GM12878 (cell line): ENCODE results near the gene SNX22. TPM values are rescaled to one million over a fixed set of nuclear protein-coding genes. Genes with fewer than 3 reads are reported as not detected.

ENCODE experiments used
- KAT2A ChIP-seq: conservative IDR thresholded peaks from 2 replicates; pipeline ENCODE4 v1.6.1; 2011; ENCODE audit warnings: low read depth, low read length; ENCODE audit not compliant: control insufficient read depth
- MTA2 ChIP-seq: fragments of 450-650 bp; IDR thresholded peaks from 2 replicates; pipeline ENCODE4 v1.6.1; 2016; ENCODE audit warnings: low read depth, mild to moderate bottlenecking, moderate library complexity
- NR2C1 ChIP-seq: fragments of 450-650 bp; IDR thresholded peaks from 2 replicates; pipeline ENCODE4 v1.6.1; 2017; ENCODE audit warnings: antibody characterized with exemption, mild to moderate bottlenecking, moderate library complexity
- SMAD1 ChIP-seq: fragments of 450-650 bp; IDR thresholded peaks from 2 replicates; pipeline ENCODE4 v1.6.1; 2018; ENCODE audit warnings: mild to moderate bottlenecking, low read depth; ENCODE audit not compliant: partially characterized antibody
- TCF12 ChIP-seq: IDR thresholded peaks from 2 replicates; pipeline ENCODE4 v1.6.1; 2011; ENCODE audit warnings: low read depth, mild to moderate bottlenecking, low read length
- ZSCAN29 ChIP-seq: fragments of 450-650 bp; IDR thresholded peaks from 2 replicates; pipeline ENCODE4 v1.6.1; 2017; ENCODE audit warnings: mild to moderate bottlenecking, moderate library complexity
- polyA plus RNA-seq, 11 experiments: library from polyadenylated mRNA; depleted of rRNA in 4 of 11; unstranded in 6 of 11; stranded (reverse) in 5 of 11; fragments of >200 nt; fragmentation: Nextera tagmentation in 4 of 11; fragmentation: Illumina TruSeq in 1 of 11; extraction: Ambion mirVana in 4 of 11; extraction: Trizol in 1 of 11; gene quantifications; 1 replicate in 1 of 11; 2 replicates in 10 of 11; pipeline versions ENCODE4 v1.2.1 to v1.2.3, GENCODE V29; 2011 to 2016; ENCODE audit warnings: inconsistent platforms in 2 of 11, missing spikeins in 2 of 11, low read depth in 1 of 11
- total RNA-seq, 4 experiments: library from RNA; depleted of rRNA in 3 of 4; stranded (reverse); fragments of >200 nt in 3 of 4; fragmentation: Illumina TruSeq in 1 of 4; extraction: Trizol in 1 of 4; gene quantifications; 2 replicates each; pipeline versions ENCODE4 v1.2.1 to v1.2.3, GENCODE V29; 2013 to 2021
- TF ChIP-seq, protein P1 (sequence below): IDR thresholded peaks from 2 replicates; pipeline ENCODE4 v1.6.1; 2012; ENCODE audit warnings: low read length, inconsistent platforms
- TF ChIP-seq, protein P2 (sequence below): fragments of 450-650 bp; conservative IDR thresholded peaks from 2 replicates; pipeline ENCODE4 v1.6.1; 2017; ENCODE audit warnings: mild to moderate bottlenecking, moderate library complexity

Gene SNX22
- total and polyA plus RNA-seq, 10 of the 15 experiments (the other 5 are each of a cell fraction or from before 2014, with no cell fraction given) = 4.4 to 29.0 (median 8.7) TPM

DNA sequence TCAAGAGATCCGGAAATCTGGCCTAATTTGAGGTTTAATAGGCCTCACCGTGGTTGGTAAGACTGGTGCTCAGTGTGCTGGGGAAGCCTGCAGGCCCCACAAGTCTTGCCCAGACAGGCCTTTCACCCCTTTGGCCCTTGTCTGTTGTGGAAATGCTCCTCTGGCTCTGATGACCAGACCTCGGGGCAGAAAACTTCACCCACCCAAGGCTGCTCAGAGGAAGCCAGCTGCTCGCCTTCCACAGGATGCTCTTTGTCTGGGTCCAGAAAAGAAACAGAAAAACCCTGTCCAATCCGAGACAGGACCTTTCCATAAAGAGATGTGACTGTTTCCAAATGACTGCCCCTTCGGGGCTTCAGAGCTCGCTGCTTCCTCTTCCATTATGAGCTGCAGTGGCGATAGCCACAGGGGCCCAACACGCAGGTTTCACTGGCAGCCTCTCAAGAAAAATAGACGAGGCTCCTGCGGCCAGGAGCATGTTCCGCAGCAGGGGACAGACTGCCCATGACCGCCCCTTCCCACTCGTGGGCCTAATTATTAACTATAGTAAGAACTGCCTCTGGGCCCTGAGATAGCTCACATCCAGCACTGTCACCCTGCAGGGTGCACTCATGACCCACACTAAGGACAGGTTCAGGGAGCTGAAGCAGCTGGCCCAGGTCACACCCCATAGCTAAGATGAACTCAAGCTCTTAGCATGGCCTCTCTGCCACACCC, 6.8 kb upstream of the SNX22 start (continued):
- TF ChIP-seq, protein P1, sequence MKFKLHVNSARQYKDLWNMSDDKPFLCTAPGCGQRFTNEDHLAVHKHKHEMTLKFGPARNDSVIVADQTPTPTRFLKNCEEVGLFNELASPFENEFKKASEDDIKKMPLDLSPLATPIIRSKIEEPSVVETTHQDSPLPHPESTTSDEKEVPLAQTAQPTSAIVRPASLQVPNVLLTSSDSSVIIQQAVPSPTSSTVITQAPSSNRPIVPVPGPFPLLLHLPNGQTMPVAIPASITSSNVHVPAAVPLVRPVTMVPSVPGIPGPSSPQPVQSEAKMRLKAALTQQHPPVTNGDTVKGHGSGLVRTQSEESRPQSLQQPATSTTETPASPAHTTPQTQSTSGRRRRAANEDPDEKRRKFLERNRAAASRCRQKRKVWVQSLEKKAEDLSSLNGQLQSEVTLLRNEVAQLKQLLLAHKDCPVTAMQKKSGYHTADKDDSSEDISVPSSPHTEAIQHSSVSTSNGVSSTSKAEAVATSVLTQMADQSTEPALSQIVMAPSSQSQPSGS = peak; percentile 64; the same call in 1 of the 2 replicates
- TF ChIP-seq ZSCAN29 (peak; percentile 52; the same call in 1 of the 2 replicates), NR2C1 (no peak), SMAD1 (no peak), KAT2A (no peak), MTA2 (peak; percentile 78), TCF12 (peak; percentile 54; the same call in 1 of the 2 replicates)
- TF ChIP-seq, protein P2, sequence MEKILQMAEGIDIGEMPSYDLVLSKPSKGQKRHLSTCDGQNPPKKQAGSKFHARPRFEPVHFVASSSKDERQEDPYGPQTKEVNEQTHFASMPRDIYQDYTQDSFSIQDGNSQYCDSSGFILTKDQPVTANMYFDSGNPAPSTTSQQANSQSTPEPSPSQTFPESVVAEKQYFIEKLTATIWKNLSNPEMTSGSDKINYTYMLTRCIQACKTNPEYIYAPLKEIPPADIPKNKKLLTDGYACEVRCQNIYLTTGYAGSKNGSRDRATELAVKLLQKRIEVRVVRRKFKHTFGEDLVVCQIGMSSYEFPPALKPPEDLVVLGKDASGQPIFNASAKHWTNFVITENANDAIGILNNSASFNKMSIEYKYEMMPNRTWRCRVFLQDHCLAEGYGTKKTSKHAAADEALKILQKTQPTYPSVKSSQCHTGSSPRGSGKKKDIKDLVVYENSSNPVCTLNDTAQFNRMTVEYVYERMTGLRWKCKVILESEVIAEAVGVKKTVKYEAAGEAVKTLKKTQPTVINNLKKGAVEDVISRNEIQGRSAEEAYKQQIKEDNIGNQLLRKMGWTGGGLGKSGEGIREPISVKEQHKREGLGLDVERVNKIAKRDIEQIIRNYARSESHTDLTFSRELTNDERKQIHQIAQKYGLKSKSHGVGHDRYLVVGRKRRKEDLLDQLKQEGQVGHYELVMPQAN = no peak
